CD14-positive monocyte (primary cell): ENCODE data around the gene TNIK. TPM values are rescaled to one million over a fixed set of nuclear protein-coding genes. Genes with fewer than 3 reads are reported as not detected.

Source experiments
- DNase-seq, 3 donors: peaks; one replicate each; pipeline ENCODE4 v3.0.0-alpha.2; 2011 to 2022
- H2AFZ ChIP-seq: 2 replicates; pipeline ENCODE4 v1.6.0; 2012; ENCODE audit warnings: mild to moderate bottlenecking, low read depth, low read length, inconsistent platforms; ENCODE audit not compliant: insufficient read depth, poor library complexity, severe bottlenecking
- H3K27ac ChIP-seq, 2 donors: 1 replicate in 1 of 2; 2 replicates in 1 of 2; pipeline ENCODE4 v1.5.1; 2012 to 2013; ENCODE audit warnings: low read length in 2 of 2, control low read depth in 1 of 2, inconsistent platforms in 1 of 2, low read depth in 1 of 2, mild to moderate bottlenecking in 1 of 2
- H3K27me3 ChIP-seq, 2 donors: one replicate each; pipeline versions ENCODE4 v1.6.0 to v1.6.1; 2011 to 2013; ENCODE audit warnings: low read length in 2 of 2; ENCODE audit not compliant: control insufficient read depth in 2 of 2, insufficient read depth in 2 of 2
- H3K36me3 ChIP-seq, 2 donors: replicated peaks in 1 of 2; 1 replicate in 1 of 2; 2 replicates in 1 of 2; pipeline versions ENCODE4 v1.5.1 to v1.6.1; 2012 to 2013; ENCODE audit warnings: low read length in 2 of 2, control low read depth in 1 of 2, inconsistent platforms in 1 of 2, mild to moderate bottlenecking in 1 of 2; ENCODE audit not compliant: insufficient read depth in 2 of 2, control insufficient read depth in 1 of 2
- H3K4me1 ChIP-seq, 2 donors: 1 replicate in 1 of 2; 2 replicates in 1 of 2; pipeline versions ENCODE4 v1.5.1 to v1.6.1; 2012 to 2013; ENCODE audit warnings: low read length in 2 of 2, control low read depth in 1 of 2, inconsistent platforms in 1 of 2, mild to moderate bottlenecking in 1 of 2, moderate library complexity in 1 of 2; ENCODE audit not compliant: insufficient read depth in 2 of 2, control insufficient read depth in 1 of 2
- H3K4me2 ChIP-seq: replicated peaks from 2 replicates; pipeline ENCODE3; 2012; ENCODE audit warnings: low read length, moderate library complexity, mild to moderate bottlenecking; ENCODE audit not compliant: poor library complexity, severe bottlenecking; ENCODE audit errors: extremely low read depth
- H3K4me3 ChIP-seq, 3 experiments: fragments of 200-600 bp in 1 of 3; sonication (generic) in 1 of 3; replicated peaks in 1 of 3; 1 replicate in 2 of 3; 2 replicates in 1 of 3; pipeline ENCODE4 v1.5.1; 2011 to 2013; ENCODE audit warnings: low read length in 3 of 3, mild to moderate bottlenecking in 3 of 3, control low read depth in 2 of 3, low read depth in 2 of 3, inconsistent platforms in 1 of 3, moderate library complexity in 1 of 3
- H3K79me2 ChIP-seq: 2 replicates; pipeline ENCODE4 v1.6.0; 2012; ENCODE audit warnings: mild to moderate bottlenecking, control low read depth, inconsistent platforms, low read length, moderate library complexity; ENCODE audit not compliant: insufficient read depth
- H3K9ac ChIP-seq: 2 replicates; pipeline ENCODE4 v1.6.0; 2017; ENCODE audit warnings: low read length, mild to moderate bottlenecking; ENCODE audit not compliant: insufficient read depth, poor library complexity, severe bottlenecking
- H3K9me3 ChIP-seq, 2 donors: replicated peaks in 1 of 2; 1 replicate in 1 of 2; 2 replicates in 1 of 2; pipeline versions ENCODE4 v1.5.1 to v1.6.1; 2012 to 2013; ENCODE audit warnings: low read length in 2 of 2, control low read depth in 1 of 2; ENCODE audit not compliant: control insufficient read depth in 1 of 2, insufficient read depth in 1 of 2
- H4K20me1 ChIP-seq: 2 replicates; pipeline ENCODE4 v1.6.0; 2012; ENCODE audit warnings: mild to moderate bottlenecking, low read length, control low read depth, moderate library complexity; ENCODE audit not compliant: insufficient read depth
- H3K27ac Mint-ChIP-seq, 7 donors: one replicate each; pipeline ENCODE4 v1.8.0; 2020; ENCODE audit warnings: mild to moderate bottlenecking in 7 of 7, mixed read lengths in 7 of 7, moderate library complexity in 6 of 7, inconsistent platforms in 2 of 7
- H3K27me3 Mint-ChIP-seq, 3 donors: one replicate each; pipeline ENCODE4 v1.8.0; 2021 to 2022; ENCODE audit warnings: low read depth in 3 of 3, mild to moderate bottlenecking in 3 of 3, mixed read lengths in 3 of 3, moderate library complexity in 3 of 3, inconsistent platforms in 1 of 3
- H3K36me3 Mint-ChIP-seq, 2 donors: one replicate each; pipeline ENCODE4 v1.8.0; 2020; ENCODE audit warnings: mixed read lengths in 2 of 2, inconsistent platforms in 1 of 2, mild to moderate bottlenecking in 1 of 2
- H3K4me1 Mint-ChIP-seq: one replicate; pipeline ENCODE4 v1.8.0; 2020; ENCODE audit warnings: mild to moderate bottlenecking, mixed read lengths
- H3K4me3 Mint-ChIP-seq, 2 donors: one replicate each; pipeline ENCODE4 v1.8.0; 2020; ENCODE audit warnings: mild to moderate bottlenecking in 2 of 2, mixed read lengths in 2 of 2, moderate library complexity in 1 of 2
- H3K9me3 Mint-ChIP-seq, 7 donors: one replicate each; pipeline ENCODE4 v1.8.0; 2020 to 2022; ENCODE audit warnings: mixed read lengths in 7 of 7, mild to moderate bottlenecking in 6 of 7, moderate library complexity in 6 of 7, inconsistent platforms in 2 of 7
- CTCF ChIP-seq: fragments of 200-600 bp; IDR thresholded peaks from one replicate; pipeline ENCODE4 v1.8.0; 2022; ENCODE audit warnings: antibody characterized with exemption, mild to moderate bottlenecking
- WGBS: methylation state at CpG from one replicate; pipeline ENCODE4 v1.1.5; 2013; ENCODE audit warnings: missing lambda C conversion rate; ENCODE audit not compliant: insufficient coverage; 5-methylcytosine and 5-hydroxymethylcytosine counted together
- intact Hi-C, 2 donors: fragments of 100-400 bp; cut with micrococcal nuclease; formaldehyde crosslinking; loops; one replicate each; pipeline versions ENCODE4 v1.15.0 to v1.15.1; 2023
- polyA plus RNA-seq, 3 donors: library from polyadenylated mRNA; depleted of rRNA in 1 of 3; unstranded in 2 of 3; stranded (reverse) in 1 of 3; fragments of 300-500 nt in 2 of 3; fragments of >200 nt in 1 of 3; fragmentation: Illumina TruSeq in 2 of 3; gene quantifications; 1 replicate in 2 of 3; 2 replicates in 1 of 3; pipeline ENCODE4 v1.2.3, GENCODE V29; 2012 to 2021

The TNIK gene
- polyA plus RNA-seq, 3 donors, result 0.36 to 1.8 (median 0.75) TPM

GRCh38 chr3:171255236-171255806 is 204.9 kb downstream of the TNIK start:
- no peaks in the 10 kb centered on the region for H3K36me3 ChIP-seq
- Mint-ChIP-seq H3K27me3 (no peaks in the 10 kb centered on the region), H3K9me3 (peaks cover 0 to 2% (median 0%) of the 10 kb centered on the region in 7 donors), H3K36me3 (no peaks in the 10 kb centered on the region), H3K4me3 (no peak overlapping the region), H3K27ac (peak overlapping the region in 1 of 7 donors; percentile 22), H3K4me1 (peaks cover 8% of the 10 kb centered on the region)
- WGBS, result 9% methylated on average over 3 of the region's 3 CpGs
- no peaks in the 10 kb centered on the region for H3K27me3 ChIP-seq
- H3K79me2 ChIP-seq, result no peaks in the 10 kb centered on the region
- no peak for TF ChIP-seq CTCF
- no peak overlapping the region for H2AFZ ChIP-seq
- DNase-seq, result no peak
- no peaks in the 10 kb centered on the region for H3K4me1 ChIP-seq
- no peak overlapping the region for H3K27ac ChIP-seq
- H3K9ac ChIP-seq, result no peak overlapping the region
- H3K4me2 ChIP-seq, result no peak overlapping the region
- intact Hi-C loops, result no loop called here
- no peaks in the 10 kb centered on the region for H3K9me3 ChIP-seq
- no peaks in the 10 kb centered on the region for H4K20me1 ChIP-seq
- H3K4me3 ChIP-seq, result no peak overlapping the region

- no peaks in the 10 kb centered on the region for H3K9me3 ChIP-seq
- no peaks in the 10 kb centered on the region for H3K27me3 Mint-ChIP-seq
- no peak overlapping the region for H3K4me2 ChIP-seq
These were observed 205.9 kb downstream of the TNIK start for GRCh38 chr3:171254315-171254714.

More at GRCh38 chr3:171254315-171254714, 205.9 kb downstream of the TNIK start:
- Mint-ChIP-seq H3K9me3 (peaks cover 0 to 2% (median 0%) of the 10 kb centered on the region in 7 donors), H3K4me3 (no peak overlapping the region), H3K4me1 (peaks cover 8% of the 10 kb centered on the region), H3K27ac (no peak overlapping the region), H3K36me3 (no peaks in the 10 kb centered on the region)
- TF ChIP-seq CTCF, result no peak
- Histone ChIP-seq H3K27ac (no peak overlapping the region), H2AFZ (no peak overlapping the region), H3K4me3 (no peak overlapping the region), H3K9ac (no peak overlapping the region), H3K36me3 (no peaks in the 10 kb centered on the region), H3K4me1 (no peaks in the 10 kb centered on the region), H3K79me2 (no peaks in the 10 kb centered on the region), H3K27me3 (no peaks in the 10 kb centered on the region), H4K20me1 (no peaks in the 10 kb centered on the region)
- DNase-seq, result no peak
- intact Hi-C loops, result no loop called here
